Astrocyte of the spinal cord (primary cell): ENCODE data around the gene SLC35E2B.
"Not testable (repeated sequence)": the region's sequence is repeated elsewhere in the genome, so short reads cannot be mapped to it uniquely, and the experiment has no call there.

Experiments used
- DNase-seq: peaks from one replicate; pipeline ENCODE4 v3.0.0; 2011; ENCODE audit warnings: low read depth, low spot score
- H3K4me3 ChIP-seq: 2 replicates; pipeline ENCODE4 v1.5.1; 2011; ENCODE audit warnings: low read depth, mild to moderate bottlenecking, low read length, moderate library complexity
- in situ Hi-C: cut with HindIII; loops from 2 replicates; pipeline ENCODE4 v1.10.0; 2017; ENCODE audit warnings: low sequenced_read_pairs
- TF ChIP-seq, protein P1 (sequence below): IDR thresholded peaks from 2 replicates; pipeline ENCODE4 v1.5.1; 2012; ENCODE audit warnings: low read depth, mild to moderate bottlenecking, low read length, inconsistent platforms

The SLC35E2B gene

GRCh38 chr1:1658583-1659549 lies 33.7 kb downstream of the SLC35E2B start, which contains the start of gene CDK11B:
TSS of gene CDK11B (minus strand) at chr1:1659004. CDS start at chr1:1657485, 1,519 bp downstream.
- DNase-seq: peak; percentile 98
- peak within 1 kb of the TSS; percentile 59 for H3K4me3 ChIP-seq
- in situ Hi-C loops: not testable (repeated sequence)
- TF ChIP-seq, protein P1, sequence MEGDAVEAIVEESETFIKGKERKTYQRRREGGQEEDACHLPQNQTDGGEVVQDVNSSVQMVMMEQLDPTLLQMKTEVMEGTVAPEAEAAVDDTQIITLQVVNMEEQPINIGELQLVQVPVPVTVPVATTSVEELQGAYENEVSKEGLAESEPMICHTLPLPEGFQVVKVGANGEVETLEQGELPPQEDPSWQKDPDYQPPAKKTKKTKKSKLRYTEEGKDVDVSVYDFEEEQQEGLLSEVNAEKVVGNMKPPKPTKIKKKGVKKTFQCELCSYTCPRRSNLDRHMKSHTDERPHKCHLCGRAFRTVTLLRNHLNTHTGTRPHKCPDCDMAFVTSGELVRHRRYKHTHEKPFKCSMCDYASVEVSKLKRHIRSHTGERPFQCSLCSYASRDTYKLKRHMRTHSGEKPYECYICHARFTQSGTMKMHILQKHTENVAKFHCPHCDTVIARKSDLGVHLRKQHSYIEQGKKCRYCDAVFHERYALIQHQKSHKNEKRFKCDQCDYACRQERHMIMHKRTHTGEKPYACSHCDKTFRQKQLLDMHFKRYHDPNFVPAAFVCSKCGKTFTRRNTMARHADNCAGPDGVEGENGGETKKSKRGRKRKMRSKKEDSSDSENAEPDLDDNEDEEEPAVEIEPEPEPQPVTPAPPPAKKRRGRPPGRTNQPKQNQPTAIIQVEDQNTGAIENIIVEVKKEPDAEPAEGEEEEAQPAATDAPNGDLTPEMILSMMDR: peak; percentile 6

- H3K4me3 ChIP-seq, DNase-seq, in situ Hi-C loops: not testable (repeated sequence)
These were observed 44.3 kb downstream of the SLC35E2B start for GRCh38 chr1:1648265-1648664.

- H3K4me3 ChIP-seq, DNase-seq, in situ Hi-C loops: not testable (repeated sequence)
These were observed 44.9 kb downstream of the SLC35E2B start for GRCh38 chr1:1647567-1648241.

- in situ Hi-C loops, H3K4me3 ChIP-seq, DNase-seq: not testable (repeated sequence)
These were observed 46.3 kb downstream of the SLC35E2B start for GRCh38 chr1:1646326-1646725.

DNA sequence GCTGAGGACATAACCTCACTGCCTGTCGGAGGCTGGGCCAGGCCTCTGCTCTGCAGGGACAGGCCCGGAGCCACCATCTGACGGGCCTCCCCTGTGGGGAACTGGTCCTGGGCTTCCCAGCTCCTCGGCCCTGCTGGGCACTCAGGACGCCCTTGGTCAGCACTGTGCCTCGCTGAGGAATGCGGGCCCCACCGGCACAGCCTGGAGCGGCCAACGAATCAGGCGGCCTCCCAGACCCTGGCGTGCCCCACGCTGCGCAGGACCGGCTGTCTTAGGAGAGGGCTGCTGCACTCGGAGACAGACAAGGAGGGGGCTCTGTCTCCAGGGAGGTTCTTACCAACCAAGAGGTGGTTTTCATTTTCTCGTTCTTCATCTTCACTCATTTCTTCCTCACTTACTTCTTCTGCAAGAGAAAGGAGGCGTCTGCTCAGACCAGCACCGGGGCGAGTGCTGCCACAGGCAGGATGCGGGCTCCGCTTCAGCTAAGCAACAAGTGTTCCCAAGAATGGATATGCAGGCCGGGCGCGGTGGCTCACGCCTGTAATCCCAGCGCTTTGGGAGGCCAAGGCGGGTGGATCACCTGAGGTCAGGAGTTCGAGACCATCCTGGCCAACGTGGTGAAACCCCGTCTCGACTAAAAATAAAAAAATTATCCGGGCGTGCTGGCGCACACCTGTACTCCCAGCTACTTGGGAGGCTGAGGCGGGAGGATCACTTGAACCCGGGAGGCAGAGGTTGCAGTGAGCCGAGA lies 51.7 kb downstream of the SLC35E2B start:
- DNase-seq, in situ Hi-C loops, H3K4me3 ChIP-seq: not testable (repeated sequence)

- H3K4me3 ChIP-seq, in situ Hi-C loops, DNase-seq: not testable (repeated sequence)
These were observed 52.5 kb downstream of the SLC35E2B start for GRCh38 chr1:1640081-1640480.

- H3K4me3 ChIP-seq, in situ Hi-C loops, DNase-seq: not testable (repeated sequence)
These were observed 53.2 kb downstream of the SLC35E2B start for GRCh38 chr1:1639368-1639767.

GRCh38 chr1:1638528-1638927 lies 54.1 kb downstream of the SLC35E2B start:
- in situ Hi-C loops, DNase-seq, H3K4me3 ChIP-seq: not testable (repeated sequence)

GRCh38 chr1:1637479-1637875 lies 55.1 kb downstream of the SLC35E2B start:
- DNase-seq, in situ Hi-C loops, H3K4me3 ChIP-seq: not testable (repeated sequence)

DNA sequence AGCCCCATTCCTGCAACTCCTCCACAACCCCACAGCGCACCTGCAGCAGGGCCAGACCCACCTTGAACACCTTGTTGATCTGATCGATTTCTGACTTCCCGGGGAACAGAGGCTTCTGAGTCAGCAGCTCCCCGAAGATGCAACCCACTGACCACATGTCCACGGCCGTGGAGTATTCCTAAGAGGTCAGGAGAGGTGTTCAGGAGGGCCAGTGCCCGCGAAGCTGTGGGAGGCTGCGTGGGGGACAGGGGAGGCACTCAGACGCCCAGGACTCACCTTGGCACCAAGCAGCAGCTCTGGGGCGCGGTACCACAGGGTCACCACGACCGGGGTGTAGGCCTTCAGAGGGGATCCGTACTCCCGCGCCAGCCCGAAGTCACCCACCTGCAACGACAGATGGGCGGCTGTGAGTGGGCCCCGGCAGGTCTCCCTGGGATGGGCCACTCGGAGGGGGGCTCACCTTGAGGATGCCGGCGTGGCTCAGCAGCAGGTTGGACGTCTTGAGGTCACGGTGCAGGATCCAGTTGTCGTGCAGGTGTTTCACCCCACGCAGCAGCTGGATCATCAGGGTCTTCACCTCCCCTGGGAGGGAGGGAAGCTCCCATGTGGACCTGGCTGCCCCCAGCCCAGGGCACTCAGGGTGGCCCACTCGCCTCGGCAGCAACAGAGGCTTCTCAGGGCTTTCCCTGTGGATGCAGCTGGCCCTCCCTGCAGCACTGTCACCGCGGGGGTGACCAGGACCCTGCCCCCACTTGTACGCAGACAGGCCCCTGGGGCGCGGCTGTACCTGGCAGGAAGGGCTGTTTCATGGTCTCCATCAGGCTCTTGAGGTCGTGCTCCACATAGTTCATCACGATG lies 55.7 kb downstream of the SLC35E2B start:
- DNase-seq, H3K4me3 ChIP-seq, in situ Hi-C loops: not testable (repeated sequence)

GRCh38 chr1:1634613-1635012 lies 58.0 kb downstream of the SLC35E2B start:
- H3K4me3 ChIP-seq, DNase-seq, in situ Hi-C loops: not testable (repeated sequence)

DNA sequence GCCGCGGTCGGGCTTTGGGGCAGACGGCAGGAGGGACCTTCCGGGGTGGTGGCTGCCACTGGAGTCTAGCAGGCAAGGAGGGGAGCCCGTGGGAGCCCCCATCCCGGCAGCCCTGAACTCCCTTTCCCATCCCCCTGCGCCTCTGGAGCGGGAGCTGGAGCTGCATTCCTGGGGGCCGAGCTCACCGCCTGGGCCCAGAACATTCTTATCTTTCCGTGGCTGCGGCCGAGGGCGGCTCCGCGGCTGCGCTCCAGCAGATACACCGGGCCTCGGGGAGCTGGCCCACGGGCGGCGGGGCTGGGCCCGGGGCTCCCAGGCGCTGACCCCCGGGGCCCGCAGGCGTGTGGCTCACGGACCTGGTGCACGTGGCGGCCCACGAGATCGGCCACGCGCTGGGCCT lies 59.2 kb downstream of the SLC35E2B start:
- H3K4me3 ChIP-seq, in situ Hi-C loops, DNase-seq: not testable (repeated sequence)
